DOHH2 (cell line): Measurements from ENCODE around the gene PCBP3.

Experiments
- H3F3A ChIP-seq: fragments of 200-600 bp; sonication (generic), shearing (Covaris generic); 2 replicates; pipeline ENCODE4 v1.6.0; 2016; ENCODE audit warnings: antibody characterized with exemption, mild to moderate bottlenecking; ENCODE audit not compliant: control insufficient read depth, insufficient read depth
- H3K27ac ChIP-seq: fragments of 200-600 bp; sonication (generic); 2 replicates; pipeline ENCODE4 v1.5.1; 2014; ENCODE audit warnings: low read depth, mild to moderate bottlenecking, low read length, moderate library complexity
- H3K27me3 ChIP-seq: fragments of 200-600 bp; sonication (generic); 2 replicates; pipeline ENCODE4 v1.6.1; 2014; ENCODE audit warnings: mild to moderate bottlenecking, low read length, mixed read lengths; ENCODE audit not compliant: control insufficient read depth
- H3K36me3 ChIP-seq: fragments of 200-600 bp; sonication (generic); 2 replicates; pipeline ENCODE4 v1.6.1; 2014; ENCODE audit warnings: mild to moderate bottlenecking, low read length, moderate library complexity, mixed read lengths; ENCODE audit not compliant: control insufficient read depth
- H3K4me1 ChIP-seq: fragments of 200-600 bp; sonication (generic); 2 replicates; pipeline ENCODE4 v1.6.1; 2014; ENCODE audit warnings: mild to moderate bottlenecking, low read length, mixed read lengths; ENCODE audit not compliant: control insufficient read depth
- H3K4me2 ChIP-seq: fragments of 200-600 bp; sonication (generic); 2 replicates; pipeline ENCODE4 v1.6.0; 2014; ENCODE audit warnings: mild to moderate bottlenecking, low read length, moderate library complexity
- H3K4me3 ChIP-seq: fragments of 200-600 bp; sonication (generic); 2 replicates; pipeline ENCODE4 v1.5.1; 2014; ENCODE audit warnings: mild to moderate bottlenecking, low read length, mixed read lengths
- H3K79me2 ChIP-seq: fragments of 200-600 bp; sonication (generic); 2 replicates; pipeline ENCODE4 v1.6.1; 2014; ENCODE audit warnings: mild to moderate bottlenecking, low read length, mixed read lengths; ENCODE audit not compliant: control insufficient read depth
- H3K9me2 ChIP-seq: fragments of 200-600 bp; sonication (generic); replicated peaks from 2 replicates; pipeline ENCODE4 v1.6.1; 2014; ENCODE audit warnings: mild to moderate bottlenecking, low read length, mixed read lengths; ENCODE audit not compliant: control insufficient read depth
- H3K9me3 ChIP-seq: fragments of 200-600 bp; sonication (generic); 2 replicates; pipeline ENCODE4 v1.6.1; 2014; ENCODE audit warnings: antibody characterized with exemption, low read length, mixed read lengths; ENCODE audit not compliant: control insufficient read depth, insufficient read depth
- H4K20me1 ChIP-seq: fragments of 200-600 bp; sonication (generic); 2 replicates; pipeline ENCODE4 v1.6.0; 2014; ENCODE audit warnings: low read depth, mild to moderate bottlenecking, antibody characterized with exemption, low read length, moderate library complexity; ENCODE audit not compliant: control insufficient read depth, insufficient read depth
- CTCF ChIP-seq: fragments of 200-600 bp; sonication (generic); IDR thresholded peaks from one replicate; pipeline ENCODE4 v1.5.1; 2014; ENCODE audit warnings: antibody characterized with exemption, mild to moderate bottlenecking, low read depth, low read length; ENCODE audit not compliant: poor library complexity, severe bottlenecking
- EZH2phosphoT487 ChIP-seq: fragments of 200-600 bp; sonication (generic); IDR thresholded peaks from 2 replicates; pipeline ENCODE4 v1.6.1; 2017; ENCODE audit warnings: borderline replicate concordance, mild to moderate bottlenecking, antibody characterized with exemption, low read length, moderate library complexity, mixed read lengths

The PCBP3 gene

GRCh38 chr21:45748593-45748992, 105.1 kb downstream of the PCBP3 start:
- Histone ChIP-seq H3F3A (no peaks in the 10 kb centered on the region), H3K27me3 (no peaks in the 10 kb centered on the region), H3K4me3 (no peak overlapping the region), H3K4me2 (no peak overlapping the region), H3K9me2 (no peaks in the 10 kb centered on the region), H3K36me3 (no peaks in the 10 kb centered on the region), H3K9me3 (peaks cover 11% of the 10 kb centered on the region; the same call in 1 of the 2 replicates), H3K4me1 (no peaks in the 10 kb centered on the region), H4K20me1 (no peaks in the 10 kb centered on the region), H3K27ac (no peak overlapping the region), H3K79me2 (no peaks in the 10 kb centered on the region)
- no peak for TF ChIP-seq CTCF
- TF ChIP-seq EZH2phosphoT487, result no peak

GRCh38 chr21:45749974-45750373, 106.4 kb downstream of the PCBP3 start:
- Histone ChIP-seq H3K27ac (no peak overlapping the region), H3K79me2 (no peaks in the 10 kb centered on the region), H3K4me3 (no peak overlapping the region), H3K4me1 (no peaks in the 10 kb centered on the region), H3K9me3 (peaks cover 11% of the 10 kb centered on the region; the same call in 1 of the 2 replicates), H3K4me2 (no peak overlapping the region), H3K27me3 (no peaks in the 10 kb centered on the region), H3K36me3 (no peaks in the 10 kb centered on the region), H3K9me2 (no peaks in the 10 kb centered on the region), H3F3A (no peaks in the 10 kb centered on the region), H4K20me1 (no peaks in the 10 kb centered on the region)
- TF ChIP-seq CTCF, result no peak
- TF ChIP-seq EZH2phosphoT487, result no peak

GRCh38 chr21:45750936-45751335, 107.4 kb downstream of the PCBP3 start:
- Histone ChIP-seq H3K4me3 (no peak overlapping the region), H3K27me3 (no peaks in the 10 kb centered on the region), H3F3A (no peaks in the 10 kb centered on the region), H3K27ac (no peak overlapping the region), H3K79me2 (no peaks in the 10 kb centered on the region), H3K36me3 (no peaks in the 10 kb centered on the region), H3K4me2 (no peak overlapping the region), H3K4me1 (no peaks in the 10 kb centered on the region), H3K9me2 (no peaks in the 10 kb centered on the region), H3K9me3 (peaks cover 6% of the 10 kb centered on the region; the same call in 1 of the 2 replicates), H4K20me1 (no peaks in the 10 kb centered on the region)
- TF ChIP-seq CTCF (no peak), EZH2phosphoT487 (no peak)
